Measurements from ENCODE around the gene PLCXD1.
"Not testable (repeated sequence)": the region's sequence is repeated elsewhere in the genome, so short reads cannot be mapped to it uniquely, and the experiment has no call there.

PLCXD1 gene

GRCh38 chrX:264634-265455, 16.3 kb upstream of the PLCXD1 start:
- DNase-seq, result no peak

GRCh38 chrX:265502-265901, 15.7 kb upstream of the PLCXD1 start:
- DNase-seq, result no peak

GRCh38 chrX:267771-268261, 13.4 kb upstream of the PLCXD1 start:
- DNase-seq, result no peak

- no peak for DNase-seq
Observed at GRCh38 chrX:270848-271367, 10.3 kb upstream of the PLCXD1 start.

GRCh38 chrX:274904-275475, 6.2 kb upstream of the PLCXD1 start:
- DNase-seq, result no peak

GRCh38 chrX:275476-275966, 5.7 kb upstream of the PLCXD1 start:
- no peak for DNase-seq

GRCh38 chrX:275967-276580, 5.1 kb upstream of the PLCXD1 start:
- peak; percentile 56 for DNase-seq

GRCh38 chrX:276581-277201, 4.5 kb upstream of the PLCXD1 start:
- DNase-seq, result no peak

GRCh38 chrX:279757-280604, 1.2 kb upstream of the PLCXD1 start:
- DNase-seq, result not testable (repeated sequence)

- DNase-seq, result not testable (repeated sequence)
Observed at GRCh38 chrX:280722-281121, 459 bp upstream of the PLCXD1 start.

GRCh38 chrX:282000-282681, 960 bp downstream of the PLCXD1 start:
- DNase-seq, result not testable (repeated sequence)

- DNase-seq, result peak; percentile 90
Observed at GRCh38 chrX:283115-283845, 2.1 kb downstream of the PLCXD1 start.

- DNase-seq, result no peak
Observed at GRCh38 chrX:285076-285677, 4.0 kb downstream of the PLCXD1 start.

- DNase-seq, result peak; percentile 28
Observed at GRCh38 chrX:287670-288069, 6.5 kb downstream of the PLCXD1 start.

GRCh38 chrX:288561-288991, 7.4 kb downstream of the PLCXD1 start:
- no peak for DNase-seq

GRCh38 chrX:290476-291166, 9.4 kb downstream of the PLCXD1 start:
- no peak for DNase-seq

GRCh38 chrX:291411-291901, 10.3 kb downstream of the PLCXD1 start:
- DNase-seq, result no peak

- DNase-seq, result no peak
Observed at GRCh38 chrX:292900-293897, 12.0 kb downstream of the PLCXD1 start.
